Kidney epithelial cell (primary cell): ENCODE data around the gene RAPGEF3. TPM values are rescaled to one million over a fixed set of nuclear protein-coding genes. Genes with fewer than 3 reads are reported as not detected.

ENCODE experiments used
- DNase-seq: peaks from one replicate; pipeline ENCODE4 v3.0.0-alpha.2; 2010; ENCODE audit warnings: low read depth
- H3K27me3 ChIP-seq: 2 replicates; pipeline ENCODE4 v1.6.0; 2011; ENCODE audit warnings: low read length; ENCODE audit not compliant: control insufficient read depth, insufficient read depth
- H3K36me3 ChIP-seq: 2 replicates; pipeline ENCODE4 v1.5.1; 2011; ENCODE audit warnings: low read length; ENCODE audit not compliant: control insufficient read depth, insufficient read depth
- H3K4me3 ChIP-seq: 2 replicates; pipeline ENCODE4 v1.5.1; 2011; ENCODE audit warnings: low read depth, mild to moderate bottlenecking, control low read depth, low read length
- total RNA-seq: library from RNA; depleted of rRNA; stranded (reverse); fragments of >200 nt; gene quantifications from 2 replicates; pipeline ENCODE4 v1.2.3, GENCODE V29; 2015
- TF ChIP-seq, protein P1 (sequence below): IDR thresholded peaks from 2 replicates; pipeline ENCODE4 v1.5.1; 2011; ENCODE audit warnings: mild to moderate bottlenecking, moderate library complexity, low read length, control low read depth, inconsistent platforms; ENCODE audit not compliant: insufficient read depth, poor library complexity, severe bottlenecking

The RAPGEF3 gene
- total RNA-seq, 1 donor from 2014 or later = 14.3 TPM

DNA sequence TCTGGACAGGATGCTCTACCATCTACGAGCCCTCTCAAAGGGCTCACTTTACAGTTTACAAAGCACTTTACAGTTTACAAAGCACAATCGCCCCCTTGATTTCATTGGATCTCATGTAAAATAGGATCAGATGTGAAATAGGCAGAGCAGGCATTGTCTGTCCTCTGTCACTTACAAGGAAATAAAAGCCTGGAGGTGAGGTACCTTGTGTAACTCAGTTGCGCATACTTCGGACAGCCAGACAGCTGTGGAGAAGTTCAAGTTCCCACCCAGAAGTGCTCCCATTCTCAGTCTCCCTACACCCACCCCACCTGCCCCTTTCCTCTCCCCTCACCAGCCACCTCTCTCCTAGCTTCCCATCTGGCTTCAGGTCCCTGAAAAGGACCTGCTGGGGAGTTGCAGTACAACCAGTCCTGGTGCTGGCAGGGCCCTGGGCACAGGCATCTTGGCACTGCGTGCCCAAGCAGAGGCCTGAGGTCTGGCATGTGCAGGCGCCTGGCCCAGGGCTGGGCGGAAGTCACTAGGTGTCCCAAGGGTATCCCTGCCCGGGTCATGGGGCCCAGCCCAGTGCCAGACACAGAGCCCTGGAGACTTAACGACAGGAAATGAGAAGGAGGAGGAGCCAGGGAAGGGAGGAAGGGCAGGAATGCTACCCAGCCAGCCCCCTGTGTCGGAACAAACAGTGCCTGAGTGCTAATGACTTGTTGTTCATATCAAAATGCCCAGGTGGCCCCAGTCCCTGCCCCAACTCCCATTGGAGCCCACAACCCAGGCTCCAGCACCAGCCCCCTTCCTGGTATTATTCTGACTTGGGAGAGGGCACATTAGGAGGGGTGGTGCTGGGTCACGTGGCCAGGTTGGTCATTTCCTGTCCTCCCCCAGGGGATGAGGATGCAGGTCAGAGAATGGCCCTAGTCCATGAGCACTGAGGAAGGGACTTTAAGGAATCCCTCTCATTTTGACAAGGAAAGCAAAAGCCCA is 5.4 kb downstream of the RAPGEF3 start:
- H3K27me3 ChIP-seq = peaks cover 2% of the 10 kb centered on the region
- H3K4me3 ChIP-seq = no peak overlapping the region
- TF ChIP-seq, protein P1, sequence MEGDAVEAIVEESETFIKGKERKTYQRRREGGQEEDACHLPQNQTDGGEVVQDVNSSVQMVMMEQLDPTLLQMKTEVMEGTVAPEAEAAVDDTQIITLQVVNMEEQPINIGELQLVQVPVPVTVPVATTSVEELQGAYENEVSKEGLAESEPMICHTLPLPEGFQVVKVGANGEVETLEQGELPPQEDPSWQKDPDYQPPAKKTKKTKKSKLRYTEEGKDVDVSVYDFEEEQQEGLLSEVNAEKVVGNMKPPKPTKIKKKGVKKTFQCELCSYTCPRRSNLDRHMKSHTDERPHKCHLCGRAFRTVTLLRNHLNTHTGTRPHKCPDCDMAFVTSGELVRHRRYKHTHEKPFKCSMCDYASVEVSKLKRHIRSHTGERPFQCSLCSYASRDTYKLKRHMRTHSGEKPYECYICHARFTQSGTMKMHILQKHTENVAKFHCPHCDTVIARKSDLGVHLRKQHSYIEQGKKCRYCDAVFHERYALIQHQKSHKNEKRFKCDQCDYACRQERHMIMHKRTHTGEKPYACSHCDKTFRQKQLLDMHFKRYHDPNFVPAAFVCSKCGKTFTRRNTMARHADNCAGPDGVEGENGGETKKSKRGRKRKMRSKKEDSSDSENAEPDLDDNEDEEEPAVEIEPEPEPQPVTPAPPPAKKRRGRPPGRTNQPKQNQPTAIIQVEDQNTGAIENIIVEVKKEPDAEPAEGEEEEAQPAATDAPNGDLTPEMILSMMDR = no peak
- H3K36me3 ChIP-seq = no peaks in the 10 kb centered on the region
- DNase-seq = no peak

DNA sequence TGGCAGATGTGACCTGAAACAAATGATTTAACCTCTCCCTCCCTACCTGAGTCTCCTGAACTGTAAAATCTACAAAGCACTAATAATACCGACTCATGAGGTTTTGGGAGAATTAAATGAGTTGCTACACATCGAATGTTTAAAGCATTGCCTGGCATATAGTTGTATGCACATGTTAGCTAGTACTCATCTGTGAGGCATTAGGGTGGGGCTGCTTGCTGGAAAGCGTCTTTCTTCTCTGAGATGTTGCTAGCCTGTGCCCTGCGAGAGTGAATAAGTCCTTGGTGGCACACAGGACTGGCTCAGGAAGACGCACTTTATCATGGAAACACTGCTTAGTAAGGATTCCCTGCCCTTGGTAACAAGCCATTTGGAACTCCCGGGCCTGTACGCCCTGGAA is 6.1 kb downstream of the RAPGEF3 start:
- H3K4me3 ChIP-seq = no peak overlapping the region
- DNase-seq = no peak
- peaks cover 2% of the 10 kb centered on the region for H3K27me3 ChIP-seq
- no peaks in the 10 kb centered on the region for H3K36me3 ChIP-seq
- TF ChIP-seq, protein P1 = no peak

DNA sequence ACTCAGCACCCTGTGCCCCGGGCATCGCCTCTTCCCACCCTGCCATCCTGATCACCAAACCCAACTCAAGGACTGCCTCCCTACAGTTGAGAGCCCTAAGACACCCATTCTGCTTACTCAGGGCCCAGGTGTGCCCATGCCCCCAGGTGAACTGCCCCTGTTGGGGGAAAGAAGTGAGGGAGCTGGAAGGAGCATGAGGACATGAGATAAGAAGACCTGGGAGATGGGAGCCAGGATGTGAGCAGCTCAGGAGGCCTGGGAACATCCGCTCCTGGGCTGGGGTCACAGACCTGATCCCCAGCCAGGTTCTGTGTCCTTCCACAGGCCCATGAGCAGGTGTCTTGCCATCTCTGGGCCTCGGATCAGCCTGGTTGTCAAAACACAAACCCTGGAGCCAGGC is 6.6 kb downstream of the RAPGEF3 start:
- TF ChIP-seq, protein P1 = no peak
- DNase-seq = no peak
- Histone ChIP-seq H3K27me3 (peaks cover 2% of the 10 kb centered on the region), H3K36me3 (no peaks in the 10 kb centered on the region), H3K4me3 (no peak overlapping the region)

DNA sequence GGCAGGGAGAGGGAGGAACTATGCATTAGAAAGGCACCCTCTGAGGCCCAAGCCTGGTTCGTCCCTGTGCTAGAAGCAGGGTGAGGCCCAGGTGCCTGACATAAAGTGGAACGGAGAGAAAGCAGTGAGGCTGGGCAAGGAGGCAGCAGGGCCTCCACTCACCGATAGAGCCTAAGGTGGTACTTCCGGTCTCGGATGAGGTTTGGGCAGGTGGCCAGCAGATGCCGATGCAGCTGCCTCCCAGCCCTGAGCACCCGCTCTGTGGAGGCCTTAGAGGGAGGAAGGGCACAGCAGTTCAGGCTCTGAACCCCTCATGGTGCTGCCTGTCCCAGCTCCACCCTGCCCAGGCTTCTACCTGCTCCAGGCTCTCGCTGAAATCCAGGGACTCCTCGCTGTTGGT is 7.1 kb downstream of the RAPGEF3 start:
- DNase-seq = no peak
- TF ChIP-seq, protein P1 = no peak
- Histone ChIP-seq H3K36me3 (no peaks in the 10 kb centered on the region), H3K4me3 (no peak overlapping the region), H3K27me3 (peaks cover 2% of the 10 kb centered on the region)

DNA sequence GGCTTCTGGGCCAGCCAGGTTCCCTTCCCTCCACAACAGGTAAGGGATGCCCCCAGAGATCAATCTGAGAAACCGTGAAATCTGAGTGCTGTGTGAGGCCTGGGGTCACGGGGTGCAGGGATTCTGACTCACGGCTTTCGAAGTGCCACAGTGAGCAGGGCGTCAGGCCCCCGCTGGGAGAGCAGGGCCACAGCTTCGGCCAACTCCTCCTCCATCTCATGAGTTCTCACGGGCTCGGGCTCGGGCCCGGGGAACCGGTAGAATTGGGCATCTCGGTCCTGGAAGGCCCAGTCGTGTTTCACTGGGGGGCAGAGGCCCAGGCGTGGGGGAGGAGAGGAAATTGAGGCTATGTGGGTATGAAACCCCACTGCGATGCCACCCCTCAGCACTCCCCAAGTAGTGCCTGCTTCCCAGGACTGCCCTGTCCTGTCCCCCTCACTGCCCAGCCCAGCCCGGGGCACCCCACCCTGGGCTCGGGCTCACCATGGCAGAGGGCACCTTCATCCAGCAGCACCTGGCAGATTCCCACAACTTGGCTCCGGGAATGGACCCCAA is 7.7 kb downstream of the RAPGEF3 start:
- DNase-seq = no peak
- Histone ChIP-seq H3K4me3 (no peak overlapping the region), H3K27me3 (peaks cover 2% of the 10 kb centered on the region), H3K36me3 (no peaks in the 10 kb centered on the region)
- TF ChIP-seq, protein P1 = no peak
